Duodenal mucosa (tissue), 2 donors: Measurements from ENCODE around the gene METTL22.

Source experiments
- H3K27ac ChIP-seq: one replicate; pipeline ENCODE4 v1.7.0; 2013; ENCODE audit warnings: low read depth, low read length
- H3K27me3 ChIP-seq, 2 donors: one replicate each; pipeline ENCODE4 v1.7.0; 2013; ENCODE audit warnings: low read length in 2 of 2, control low read depth in 1 of 2; ENCODE audit not compliant: insufficient read depth in 2 of 2, control insufficient read depth in 1 of 2
- H3K36me3 ChIP-seq, 2 donors: one replicate each; pipeline ENCODE4 v1.7.0; 2013; ENCODE audit warnings: low read length in 2 of 2, control low read depth in 1 of 2; ENCODE audit not compliant: insufficient read depth in 2 of 2, control insufficient read depth in 1 of 2
- H3K4me1 ChIP-seq, 2 donors: one replicate each; pipeline ENCODE4 v1.7.0; 2013; ENCODE audit warnings: low read length in 2 of 2, control low read depth in 1 of 2; ENCODE audit not compliant: insufficient read depth in 2 of 2, control insufficient read depth in 1 of 2
- H3K4me3 ChIP-seq, 2 donors: one replicate each; pipeline ENCODE4 v1.7.0; 2013; ENCODE audit warnings: low read length in 2 of 2, low read depth in 1 of 2
- H3K9ac ChIP-seq, 2 donors: one replicate each; pipeline ENCODE4 v1.7.0; 2013; ENCODE audit warnings: low read length in 2 of 2, low read depth in 1 of 2
- H3K9me3 ChIP-seq, 2 donors: one replicate each; pipeline ENCODE4 v1.7.0; 2013; ENCODE audit warnings: low read length in 2 of 2, control low read depth in 1 of 2; ENCODE audit not compliant: control insufficient read depth in 1 of 2

Gene METTL22

DNA sequence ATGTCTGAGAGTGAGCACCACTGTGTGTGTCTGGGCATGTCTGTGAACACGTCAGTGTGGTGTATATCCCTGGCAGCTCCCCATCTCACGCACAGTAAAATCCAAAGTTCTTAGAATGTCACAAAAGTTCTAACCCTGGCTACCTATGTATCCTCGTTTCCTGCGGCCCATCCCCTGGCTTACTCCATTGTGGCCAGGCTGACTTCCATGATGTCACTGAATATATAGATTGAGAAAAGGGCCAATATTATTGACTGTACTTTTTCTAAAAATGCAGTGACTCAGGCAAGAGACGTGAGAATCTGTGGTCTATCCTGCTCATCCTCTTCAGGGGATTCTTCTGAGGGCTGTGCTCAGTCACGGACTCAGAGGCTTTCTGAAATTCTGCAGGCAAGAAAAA lies 963 bp upstream of the METTL22 start:
- peaks cover 2 to 7% of the 10 kb centered on the region in 2 donors for H3K36me3 ChIP-seq
- no peak overlapping the region for H3K4me3 ChIP-seq
- H3K27me3 ChIP-seq, result no peaks in the 10 kb centered on the region
- no peak overlapping the region for H3K9ac ChIP-seq
- no peak overlapping the region for H3K27ac ChIP-seq
- H3K9me3 ChIP-seq, result no peaks in the 10 kb centered on the region
- peaks cover 5 to 11% of the 10 kb centered on the region in 2 donors for H3K4me1 ChIP-seq

DNA sequence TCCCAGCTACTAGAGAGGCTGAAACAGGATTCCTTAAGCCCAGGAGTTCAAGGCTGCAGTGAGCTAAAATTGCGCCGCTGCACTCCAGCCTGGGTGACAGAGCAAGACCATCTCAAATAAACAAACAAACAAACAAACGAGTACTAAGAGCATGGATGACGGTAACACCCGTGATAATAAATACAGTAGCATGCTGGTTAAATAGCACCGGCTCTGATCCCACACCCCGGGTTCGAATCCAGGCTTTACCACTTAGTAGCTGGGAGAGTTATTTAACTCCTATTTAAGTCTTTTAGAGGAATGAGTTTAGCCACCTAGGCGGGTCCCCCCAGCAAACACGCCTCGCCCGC lies 301 bp upstream of the METTL22 start:
- Histone ChIP-seq H3K27ac (no peak overlapping the region), H3K36me3 (peaks cover 9 to 13% of the 10 kb centered on the region in 2 donors), H3K27me3 (no peaks in the 10 kb centered on the region), H3K4me1 (peaks cover 5 to 11% of the 10 kb centered on the region in 2 donors), H3K9ac (peak overlapping the region; percentile 98 to 99), H3K9me3 (no peaks in the 10 kb centered on the region), H3K4me3 (peak overlapping the region; percentile 99 to 100)

DNA sequence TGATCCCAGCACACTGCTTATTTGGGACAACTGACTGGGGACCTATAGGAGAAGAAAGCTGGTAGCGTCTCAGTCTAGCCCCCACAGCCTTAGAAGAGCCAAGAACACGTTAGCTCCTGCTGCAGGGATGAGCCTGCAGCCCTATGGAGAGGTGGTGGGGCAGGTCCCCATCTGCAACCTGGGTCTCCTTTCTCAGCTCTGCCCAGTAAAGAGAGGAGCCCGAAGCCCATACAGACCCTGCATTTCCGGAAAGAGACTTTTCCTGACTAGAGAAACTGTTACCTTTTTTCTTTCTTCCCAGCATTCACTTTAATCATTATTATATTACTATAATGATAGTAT lies 788 bp downstream of the METTL22 start:
- Histone ChIP-seq H3K36me3 (peaks cover 14 to 21% of the 10 kb centered on the region in 2 donors), H3K4me1 (peaks cover 5 to 11% of the 10 kb centered on the region in 2 donors), H3K27ac (no peak overlapping the region), H3K27me3 (no peaks in the 10 kb centered on the region), H3K4me3 (peak overlapping the region; percentile 99 to 100), H3K9me3 (no peaks in the 10 kb centered on the region), H3K9ac (peak overlapping the region; percentile 98 to 99)

DNA sequence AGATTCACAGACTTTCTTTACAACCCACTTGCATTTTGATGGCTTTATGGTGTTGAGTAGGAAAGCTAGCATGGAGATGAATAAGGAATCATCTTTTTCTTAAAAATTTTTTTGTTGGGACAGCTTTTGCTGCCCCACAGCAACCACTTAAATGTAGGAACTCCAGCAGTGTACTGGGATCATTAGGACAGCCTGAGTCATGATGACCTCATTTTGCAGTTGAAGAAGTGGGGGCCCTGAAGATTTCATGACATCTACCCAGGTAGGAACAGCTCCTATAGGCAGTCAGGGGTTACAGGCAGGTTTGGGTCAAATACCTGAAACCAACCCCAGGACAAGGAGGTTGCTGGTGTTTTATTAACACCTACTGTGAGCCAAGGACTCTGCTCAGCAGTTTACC lies 2.1 kb downstream of the METTL22 start:
- Histone ChIP-seq H3K4me1 (peaks cover 5 to 11% of the 10 kb centered on the region in 2 donors), H3K27ac (no peak overlapping the region)

DNA sequence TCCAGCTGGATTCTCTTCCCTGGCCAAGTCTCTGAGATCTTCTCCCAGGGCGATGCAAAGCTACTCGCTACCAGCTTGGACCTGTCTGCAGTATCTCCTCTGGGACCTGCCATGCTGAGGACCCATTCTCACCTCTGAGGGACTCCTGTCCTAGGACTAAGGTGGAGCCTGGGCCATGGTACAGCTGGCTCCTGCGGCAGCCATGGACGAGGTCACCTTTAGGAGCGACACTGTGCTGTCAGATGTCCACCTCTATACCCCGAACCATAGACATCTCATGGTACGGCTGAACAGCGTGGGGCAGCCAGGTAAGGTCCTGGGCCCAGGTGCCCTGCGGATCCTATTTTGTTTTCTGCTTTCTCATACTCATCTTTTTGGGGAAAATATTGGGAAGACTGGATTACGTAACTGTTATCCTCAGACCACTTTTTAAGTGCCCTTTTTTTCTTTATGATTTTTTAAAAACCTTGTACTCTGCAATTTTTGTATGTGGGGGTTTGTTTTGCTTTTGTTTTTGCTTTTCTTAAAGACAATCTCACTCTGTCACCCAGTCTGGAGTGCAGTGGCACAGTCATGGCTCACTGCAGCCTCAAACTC lies 4.1 kb downstream of the METTL22 start:
- no peak overlapping the region for H3K4me3 ChIP-seq
- H3K27me3 ChIP-seq, result no peaks in the 10 kb centered on the region
- H3K36me3 ChIP-seq, result peaks cover 41 to 54% of the 10 kb centered on the region in 2 donors
- no peak overlapping the region for H3K9ac ChIP-seq
- H3K9me3 ChIP-seq, result no peaks in the 10 kb centered on the region
- no peak overlapping the region for H3K27ac ChIP-seq
- peaks cover 5 to 11% of the 10 kb centered on the region in 2 donors for H3K4me1 ChIP-seq

More for the DNA sequence above, 2.1 kb downstream of the METTL22 start:
- H3K27me3 ChIP-seq, result no peaks in the 10 kb centered on the region
- peaks cover 22 to 35% of the 10 kb centered on the region in 2 donors for H3K36me3 ChIP-seq
- H3K9me3 ChIP-seq, result no peaks in the 10 kb centered on the region
- H3K4me3 ChIP-seq, result no peak overlapping the region
- H3K9ac ChIP-seq, result no peak overlapping the region

DNA sequence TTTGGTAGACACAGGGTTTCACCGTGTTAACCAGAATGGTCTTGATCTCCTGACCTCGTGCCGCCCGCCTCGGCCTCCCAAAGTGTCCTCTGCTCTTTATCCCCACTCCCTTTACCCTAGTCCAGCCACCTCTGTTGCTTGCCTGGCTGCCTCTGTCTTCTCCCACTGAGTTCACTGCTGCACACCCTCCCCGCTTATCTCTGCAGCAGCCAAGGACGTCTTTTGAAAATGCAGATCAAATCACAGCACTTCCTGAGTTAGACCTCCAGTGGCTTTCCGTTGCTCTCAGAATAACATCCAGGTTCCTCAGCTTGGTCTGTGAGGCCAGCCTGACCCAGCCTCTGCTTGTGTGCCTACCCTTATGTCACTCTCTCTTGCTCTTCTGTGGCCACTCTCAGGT lies 5.4 kb downstream of the METTL22 start:
- peaks cover 5 to 11% of the 10 kb centered on the region in 2 donors for H3K4me1 ChIP-seq
- no peaks in the 10 kb centered on the region for H3K27me3 ChIP-seq
- no peak overlapping the region for H3K4me3 ChIP-seq
- no peaks in the 10 kb centered on the region for H3K9me3 ChIP-seq
- H3K27ac ChIP-seq, result no peak overlapping the region
- H3K36me3 ChIP-seq, result peaks cover 45 to 63% of the 10 kb centered on the region in 2 donors
- H3K9ac ChIP-seq, result no peak overlapping the region

DNA sequence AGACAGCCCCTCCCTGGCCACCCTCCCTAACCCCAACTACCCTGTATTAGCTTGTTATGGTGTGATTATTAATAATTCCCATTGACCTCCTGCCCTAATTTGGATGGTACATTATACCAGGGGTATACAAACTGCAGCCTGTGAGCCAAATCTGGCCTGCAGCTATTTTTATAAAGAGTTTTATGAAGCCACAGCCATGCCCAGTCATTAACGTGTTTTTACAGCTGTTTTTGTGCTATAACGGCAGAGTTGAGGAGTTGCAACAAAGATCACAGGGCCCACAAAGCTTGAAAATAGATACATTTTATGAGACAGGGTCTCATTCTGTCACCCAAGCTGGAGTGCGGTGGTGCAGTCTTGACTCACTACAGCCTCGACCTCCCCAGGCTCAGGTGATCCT lies 6.0 kb downstream of the METTL22 start:
- no peak overlapping the region for H3K27ac ChIP-seq
- no peak overlapping the region for H3K9ac ChIP-seq
- H3K27me3 ChIP-seq, result no peaks in the 10 kb centered on the region
- peaks cover 4 to 6% of the 10 kb centered on the region in 2 donors for H3K4me1 ChIP-seq
- H3K36me3 ChIP-seq, result peaks cover 45 to 68% of the 10 kb centered on the region in 2 donors
- H3K4me3 ChIP-seq, result no peak overlapping the region
- no peaks in the 10 kb centered on the region for H3K9me3 ChIP-seq

DNA sequence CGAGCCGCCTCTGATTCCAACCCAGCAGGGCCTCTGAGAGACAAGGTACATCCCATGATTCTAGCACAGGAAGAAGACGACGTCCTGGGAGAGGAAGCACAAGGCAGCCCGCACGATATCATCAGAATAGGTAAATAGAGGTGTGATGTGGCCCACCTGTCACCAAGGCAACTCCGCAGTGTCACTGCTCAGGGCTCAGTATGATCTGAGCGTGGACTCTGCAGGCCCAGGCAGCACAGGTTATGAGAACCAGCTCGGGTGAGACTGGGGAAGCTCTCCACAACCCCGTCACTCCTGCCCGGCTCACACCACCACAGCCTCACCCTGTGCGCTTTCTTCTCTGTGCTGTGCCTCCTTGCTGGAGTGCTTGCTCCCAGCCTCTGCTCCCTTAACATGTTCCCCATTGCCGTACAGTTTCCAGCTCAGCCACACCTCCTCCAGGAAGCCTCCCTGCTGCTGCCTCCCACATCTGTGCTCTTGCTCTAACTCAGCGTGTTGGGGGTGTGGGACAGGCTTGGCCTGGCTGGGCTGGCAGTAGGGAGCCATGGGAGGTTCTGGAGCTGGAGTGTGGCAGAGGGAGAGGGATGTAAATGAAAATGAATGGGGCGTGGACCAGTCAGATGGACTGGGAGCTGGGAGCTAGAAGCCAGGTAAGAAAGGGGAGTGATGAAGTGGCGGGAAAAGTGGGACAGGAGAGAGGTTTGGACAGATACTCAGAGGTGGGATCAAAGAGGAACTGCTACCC lies 7.7 kb downstream of the METTL22 start:
- Histone ChIP-seq H3K9ac (no peak overlapping the region), H3K9me3 (no peaks in the 10 kb centered on the region), H3K36me3 (peaks cover 48 to 78% of the 10 kb centered on the region in 2 donors), H3K4me3 (no peak overlapping the region), H3K4me1 (no peaks in the 10 kb centered on the region), H3K27me3 (no peaks in the 10 kb centered on the region), H3K27ac (no peak overlapping the region)

DNA sequence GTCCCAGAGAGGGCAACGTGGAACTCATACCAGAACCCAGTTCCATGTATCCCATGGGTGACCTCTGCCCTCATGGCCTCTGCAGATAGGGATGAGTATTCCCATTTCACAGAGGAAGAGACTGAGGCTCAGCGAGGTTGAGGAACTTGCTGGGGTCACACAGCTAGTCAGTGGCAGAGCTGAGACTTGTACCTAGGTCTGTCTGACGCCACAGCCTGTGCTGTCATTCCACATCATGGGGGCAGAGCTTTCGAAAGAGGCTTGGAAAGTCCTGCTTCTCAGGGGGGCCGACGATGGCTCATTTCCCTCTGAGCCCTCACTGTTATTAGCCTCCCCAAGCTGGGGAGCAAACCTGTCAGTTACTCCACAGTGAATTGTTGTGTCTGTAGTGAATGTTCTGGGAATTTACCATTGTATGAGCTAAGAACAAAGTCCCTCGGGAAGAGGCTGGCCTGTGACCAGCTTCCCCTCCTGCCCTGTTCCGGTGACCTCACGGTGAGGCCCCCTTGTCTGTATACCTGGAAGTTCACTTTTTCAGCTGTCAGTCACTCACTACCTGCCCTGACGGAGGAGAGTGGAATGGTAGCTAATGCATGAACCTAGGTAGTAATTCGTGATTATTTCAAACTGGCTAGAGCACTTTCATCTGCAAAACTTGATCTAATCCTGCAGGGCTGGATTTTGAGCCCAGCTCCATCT lies 8.9 kb downstream of the METTL22 start:
- Histone ChIP-seq H3K4me1 (no peaks in the 10 kb centered on the region), H3K27ac (no peak overlapping the region), H3K9ac (no peak overlapping the region), H3K4me3 (no peak overlapping the region), H3K9me3 (no peaks in the 10 kb centered on the region), H3K36me3 (peaks cover 55 to 86% of the 10 kb centered on the region in 2 donors), H3K27me3 (no peaks in the 10 kb centered on the region)

DNA sequence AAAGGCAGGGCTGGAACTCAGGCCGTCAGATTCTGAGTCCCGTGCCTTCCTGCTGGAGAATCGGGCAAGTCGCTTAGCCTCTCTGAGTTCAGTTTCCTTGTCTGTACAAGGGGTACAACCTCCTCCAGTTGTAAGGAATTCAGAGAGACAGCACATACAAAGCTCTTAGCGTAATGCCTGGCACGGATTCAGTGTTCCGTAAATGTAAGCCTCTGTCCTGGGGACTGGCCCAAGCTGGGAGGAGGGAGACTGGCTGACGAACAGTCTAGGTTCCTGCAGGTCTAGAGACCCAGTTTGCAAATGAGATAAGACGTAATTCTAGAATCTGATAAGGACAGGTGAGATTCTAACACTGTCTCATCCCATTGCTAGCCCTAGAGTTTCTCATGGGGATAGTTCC lies 9.9 kb downstream of the METTL22 start:
- Histone ChIP-seq H3K4me3 (no peak overlapping the region), H3K27ac (no peak overlapping the region), H3K9me3 (no peaks in the 10 kb centered on the region), H3K27me3 (no peaks in the 10 kb centered on the region), H3K36me3 (peaks cover 46 to 85% of the 10 kb centered on the region in 2 donors), H3K9ac (no peak overlapping the region), H3K4me1 (no peaks in the 10 kb centered on the region)
